ENCODE data around the gene TRNP1. TPM values are rescaled to one million over a fixed set of nuclear protein-coding genes. Genes with fewer than 3 reads are reported as not detected.
A peak's percentile ranks its signal among the peaks of the same experiment; 100 is the strongest.

TRNP1 gene
- polyA plus RNA-seq, 1 experiment: 68.9 TPM

GRCh38 chr1:26953374-26953773 lies 40.1 kb upstream of the TRNP1 start:
- CTCF ChIA-PET: no interaction called here
- no peak for TF ChIP-seq CTCF (IDR thresholded peaks at IDR 0.05; ENCODE audit: insufficient read depth, low read depth, low read length)
- POLR2A ChIA-PET: no interaction called here
- peaks cover 1% of the 10 kb centered on the region; the same call in 1 of the 2 replicates for H3K27me3 ChIP-seq (ENCODE audit: control insufficient read depth, insufficient read depth, low read length)
- no peak for DNase-seq (ENCODE audit: low read depth)
- H3K4me3 ChIP-seq (ENCODE audit: low read depth, low read length): no peak overlapping the region
- H3K36me3 ChIP-seq (ENCODE audit: control insufficient read depth, insufficient read depth, low read length): no peaks in the 10 kb centered on the region

DNA sequence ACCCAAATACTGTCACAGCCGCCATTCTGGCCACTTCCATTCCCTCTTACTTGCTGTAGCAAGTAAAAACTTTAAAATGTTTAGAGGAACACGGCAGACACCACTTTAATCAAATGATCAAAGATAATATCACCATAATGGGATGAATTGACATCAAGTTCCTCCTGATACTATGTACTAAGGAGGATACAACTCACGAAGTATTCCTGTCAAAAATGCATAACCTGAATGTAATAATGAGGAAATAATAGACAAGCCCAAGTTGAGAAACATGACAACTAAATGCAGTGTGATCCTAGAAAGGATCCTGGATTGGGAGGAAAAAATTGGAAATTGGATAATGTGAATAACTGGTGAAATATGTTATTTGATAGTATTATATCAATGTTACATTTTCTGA lies 37.2 kb upstream of the TRNP1 start:
- Histone ChIP-seq H3K27me3 (ENCODE audit: control insufficient read depth, insufficient read depth, low read length) (peaks cover 14% of the 10 kb centered on the region), H3K36me3 (ENCODE audit: control insufficient read depth, insufficient read depth, low read length) (no peaks in the 10 kb centered on the region), H3K4me3 (ENCODE audit: low read depth, low read length) (no peak overlapping the region)
- ChIA-PET CTCF (interaction anchor here (1.5 kb wide), 1 partner anchor 11 kb away, joined by 3 read pairs; no protein-coding TSS in a partner anchor), POLR2A (no interaction called here)
- no peak for DNase-seq (ENCODE audit: low read depth)
- TF ChIP-seq CTCF (IDR thresholded peaks at IDR 0.05; ENCODE audit: insufficient read depth, low read depth, low read length): no peak

GRCh38 chr1:26957306-26957705 lies 36.2 kb upstream of the TRNP1 start:
- ChIA-PET CTCF (interaction anchor here (1.5 kb wide), 1 partner anchor 10 kb away, joined by 3 read pairs; no protein-coding TSS in a partner anchor), POLR2A (no interaction called here)
- no peak for TF ChIP-seq CTCF (IDR thresholded peaks at IDR 0.05; ENCODE audit: insufficient read depth, low read depth, low read length)
- no peak for DNase-seq (ENCODE audit: low read depth)
- Histone ChIP-seq H3K36me3 (ENCODE audit: control insufficient read depth, insufficient read depth, low read length) (no peaks in the 10 kb centered on the region), H3K27me3 (ENCODE audit: control insufficient read depth, insufficient read depth, low read length) (peaks cover 14% of the 10 kb centered on the region), H3K4me3 (ENCODE audit: low read depth, low read length) (no peak overlapping the region)

GRCh38 chr1:26959270-26959669 lies 34.2 kb upstream of the TRNP1 start:
- no peak for DNase-seq (ENCODE audit: low read depth)
- CTCF ChIA-PET: no interaction called here
- POLR2A ChIA-PET: no interaction called here
- H3K4me3 ChIP-seq (ENCODE audit: low read depth, low read length): no peak overlapping the region
- no peaks in the 10 kb centered on the region for H3K36me3 ChIP-seq (ENCODE audit: control insufficient read depth, insufficient read depth, low read length)
- TF ChIP-seq CTCF (IDR thresholded peaks at IDR 0.05; ENCODE audit: insufficient read depth, low read depth, low read length): no peak
- H3K27me3 ChIP-seq (ENCODE audit: control insufficient read depth, insufficient read depth, low read length): peaks cover 14% of the 10 kb centered on the region

DNA sequence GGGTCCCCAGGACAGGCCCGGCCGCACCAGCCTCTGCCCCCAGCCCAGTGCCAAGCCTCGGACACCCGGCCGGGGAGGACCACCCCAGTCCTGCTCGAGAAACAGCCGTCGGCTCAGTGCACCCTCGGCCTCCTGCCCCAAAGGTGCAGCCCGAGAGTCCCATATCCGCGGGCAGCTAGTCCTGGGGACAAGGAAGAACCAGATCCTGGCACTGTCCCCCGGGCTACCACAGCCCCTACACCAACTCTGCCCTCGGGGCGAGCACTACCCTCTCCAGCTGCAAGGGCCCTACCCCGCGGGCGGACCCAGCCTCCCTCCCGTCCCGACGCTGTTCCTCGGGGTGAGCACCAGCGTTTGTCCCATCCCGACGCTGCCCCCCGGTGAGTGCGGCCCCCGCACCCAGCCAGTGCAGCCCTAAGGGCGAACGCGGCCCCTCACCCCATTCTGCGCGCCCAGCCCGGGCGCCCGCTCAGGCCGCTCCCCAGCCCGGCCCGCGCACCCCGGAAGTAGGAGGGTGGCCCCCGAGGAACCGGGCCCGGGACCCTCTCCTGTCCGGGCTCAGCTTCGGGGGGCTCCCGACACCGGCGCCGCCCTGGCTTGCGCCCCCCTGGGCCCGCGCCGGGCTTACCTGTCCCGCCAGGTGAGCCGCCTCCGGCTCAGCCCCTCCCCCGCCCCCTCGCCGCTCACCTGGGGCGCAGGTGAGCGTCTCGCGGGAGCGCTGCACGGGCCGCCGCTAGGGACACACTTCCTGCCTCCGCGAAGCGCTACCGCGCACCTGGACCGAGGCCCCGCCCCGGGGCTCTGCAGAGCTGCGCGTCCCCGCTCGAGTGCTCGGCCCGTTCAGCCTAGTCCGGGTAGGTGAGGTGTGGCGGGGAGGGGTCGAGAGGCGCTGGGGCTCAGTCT lies 33.5 kb upstream of the TRNP1 start, which contains the start of gene KDF1:
Gene KDF1, minus strand, starts transcription at position 747 of the 903 bp plus-strand sequence. CDS start 8,088 bp downstream, outside the sequence.
- DNase-seq (ENCODE audit: low read depth): no peak
- no peaks in the 10 kb centered on the region for H3K36me3 ChIP-seq (ENCODE audit: control insufficient read depth, insufficient read depth, low read length)

More for the DNA sequence above, 33.5 kb upstream of the TRNP1 start, which contains the start of gene KDF1:
- POLR2A ChIA-PET: no interaction called here
- H3K27me3 ChIP-seq (ENCODE audit: control insufficient read depth, insufficient read depth, low read length): peaks cover 14% of the 10 kb centered on the region
- no peak for TF ChIP-seq CTCF (IDR thresholded peaks at IDR 0.05; ENCODE audit: insufficient read depth, low read depth, low read length)
- peak within 1 kb of the TSS; percentile 29 for H3K4me3 ChIP-seq (ENCODE audit: low read depth, low read length)
- CTCF ChIA-PET: interaction anchor here (0.7 to 2.0 kb wide), 2 partner anchors 87 to 140 kb away, joined by 4 read pairs; no protein-coding TSS in a partner anchor

Data from BJ (cell line).